GM12875 (cell line): ENCODE data around the gene EFNA1.

Experiments used
- H3K4me3 ChIP-seq: one replicate; pipeline ENCODE4 v1.5.1; 2011; ENCODE audit warnings: low read depth, low read length, control low read depth
- CTCF ChIP-seq: IDR thresholded peaks from 2 replicates; pipeline ENCODE4 v1.5.1; 2011; ENCODE audit warnings: low read depth, mild to moderate bottlenecking, control low read depth, inconsistent platforms, low read length, moderate library complexity, borderline replicate concordance; ENCODE audit not compliant: insufficient read depth

EFNA1 gene

GRCh38 chr1:155131285-155131684, 3.6 kb downstream of the EFNA1 start:
- no peak overlapping the region for H3K4me3 ChIP-seq
- TF ChIP-seq CTCF = no peak

GRCh38 chr1:155131856-155132255, 4.2 kb downstream of the EFNA1 start:
- no peak overlapping the region for H3K4me3 ChIP-seq
- TF ChIP-seq CTCF = no peak

GRCh38 chr1:155133799-155134281, 6.2 kb downstream of the EFNA1 start:
- no peak overlapping the region for H3K4me3 ChIP-seq
- TF ChIP-seq CTCF = no peak

- H3K4me3 ChIP-seq = no peak overlapping the region
- TF ChIP-seq CTCF = no peak
Observed at GRCh38 chr1:155134322-155134721, 6.6 kb downstream of the EFNA1 start.

GRCh38 chr1:155134880-155135414, 7.3 kb downstream of the EFNA1 start:
- H3K4me3 ChIP-seq = peak overlapping the region; percentile 67
- TF ChIP-seq CTCF = no peak

- TF ChIP-seq CTCF = 0 out of 2 replicates have a peak, but pooled peaks have one; percentile 3
- peak within 1 kb of the TSS; percentile 67 for H3K4me3 ChIP-seq
Observed at GRCh38 chr1:155135415-155136028, 7.8 kb downstream of the EFNA1 start, which contains the start of gene SLC50A1. Gene SLC50A1, plus strand, starts transcription at chr1:155135852. Its CDS starts 60 bp downstream, at chr1:155135912.

GRCh38 chr1:155136748-155137147, 9.1 kb downstream of the EFNA1 start:
- no peak for TF ChIP-seq CTCF
- peak overlapping the region; percentile 47 for H3K4me3 ChIP-seq
